Activated CD8-positive, alpha-beta memory T cell treated with anti-CD3 and anti-CD28 coated beads for 24 hours (primary cell): Measurements from ENCODE around the gene PIMREG.
A peak's percentile ranks its signal among the peaks of the same experiment; 100 is the strongest.

ENCODE experiments used
- DNase-seq: peaks from one replicate; pipeline ENCODE4 v3.0.0-alpha.2; 2020

The PIMREG gene

GRCh38 chr17:6442775-6443174 lies 1.5 kb upstream of the PIMREG start:
- DNase-seq, result no peak

GRCh38 chr17:6444571-6445335 lies 498 bp downstream of the PIMREG start:
- DNase-seq, result no peak

DNA sequence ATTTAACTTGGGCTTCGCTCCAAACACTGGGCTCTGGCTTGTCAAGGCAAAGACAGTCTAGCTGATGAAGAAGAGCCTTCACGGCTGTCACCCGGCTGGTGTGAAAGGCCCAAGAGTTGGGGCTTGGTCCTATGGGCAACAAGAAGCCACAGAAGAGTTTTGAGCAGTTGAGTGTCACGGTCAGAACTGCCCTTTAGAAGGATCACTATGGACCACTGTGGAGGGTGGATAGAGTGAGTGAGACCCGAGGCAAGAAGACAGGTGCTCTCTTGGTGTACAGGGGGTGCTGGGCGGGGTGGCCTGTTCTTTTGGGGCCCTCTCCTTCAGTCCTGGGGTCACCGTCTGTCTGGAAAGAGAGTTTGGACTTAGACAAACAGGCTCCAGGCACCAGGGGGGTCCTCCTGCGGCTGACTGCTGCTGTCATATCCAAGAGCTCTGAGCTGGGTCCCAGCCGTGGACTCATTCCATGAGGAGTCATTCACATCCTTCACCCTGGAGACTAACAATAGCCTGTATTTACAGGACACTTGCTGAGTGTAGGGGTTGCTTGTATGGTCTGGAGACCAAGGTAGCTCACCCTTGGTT lies 2.4 kb downstream of the PIMREG start:
- DNase-seq, result no peak

- no peak for DNase-seq
These were observed 4.2 kb downstream of the PIMREG start for GRCh38 chr17:6448473-6448872.

GRCh38 chr17:6449307-6449706 lies 5.1 kb downstream of the PIMREG start:
- DNase-seq, result no peak

- no peak for DNase-seq
These were observed 6.9 kb downstream of the PIMREG start for GRCh38 chr17:6450926-6451832.

- DNase-seq, result no peak
These were observed 8.4 kb downstream of the PIMREG start for GRCh38 chr17:6452471-6453266.

- no peak for DNase-seq
These were observed 9.2 kb downstream of the PIMREG start for GRCh38 chr17:6453279-6454024.

DNA sequence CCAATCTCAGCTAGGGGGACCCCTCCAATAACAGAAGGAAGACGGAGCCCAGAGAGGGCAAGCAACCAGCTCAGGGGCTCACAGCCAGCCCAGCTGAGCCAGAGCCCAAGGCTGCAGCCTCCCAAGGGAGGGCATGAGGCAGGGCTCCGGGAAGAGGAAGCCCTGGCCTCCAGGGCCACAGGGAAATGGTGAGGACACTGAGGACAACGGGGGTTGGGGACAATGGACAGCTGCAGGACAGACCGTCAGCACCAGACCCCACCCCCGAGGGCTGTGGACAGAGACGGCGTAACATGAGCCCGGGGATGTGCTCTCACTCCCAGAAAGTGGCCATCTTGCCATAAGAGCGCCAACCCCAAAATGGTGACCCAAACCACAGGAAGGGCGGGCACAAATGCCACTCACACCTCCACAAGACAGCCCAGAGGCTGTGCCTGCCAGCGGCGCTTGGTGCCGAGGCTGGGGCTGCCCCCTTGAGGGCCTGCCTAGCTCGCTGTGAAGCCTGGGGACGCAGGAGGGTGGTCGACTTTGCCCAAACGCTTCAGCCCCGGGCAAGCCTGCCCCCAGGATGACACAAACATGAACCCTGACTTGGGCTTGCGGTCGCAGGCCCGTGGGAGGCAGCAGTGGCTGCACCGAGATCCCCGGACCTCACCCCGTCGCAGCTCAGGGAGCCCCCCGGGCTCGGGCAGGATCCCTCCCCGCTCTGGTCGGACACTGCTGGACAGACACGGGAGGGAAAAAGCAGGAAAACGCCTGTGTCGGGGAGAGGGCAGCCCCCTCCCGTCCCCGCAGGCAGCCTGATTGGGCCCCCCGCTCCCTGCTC lies 10.5 kb downstream of the PIMREG start:
- no peak for DNase-seq

DNA sequence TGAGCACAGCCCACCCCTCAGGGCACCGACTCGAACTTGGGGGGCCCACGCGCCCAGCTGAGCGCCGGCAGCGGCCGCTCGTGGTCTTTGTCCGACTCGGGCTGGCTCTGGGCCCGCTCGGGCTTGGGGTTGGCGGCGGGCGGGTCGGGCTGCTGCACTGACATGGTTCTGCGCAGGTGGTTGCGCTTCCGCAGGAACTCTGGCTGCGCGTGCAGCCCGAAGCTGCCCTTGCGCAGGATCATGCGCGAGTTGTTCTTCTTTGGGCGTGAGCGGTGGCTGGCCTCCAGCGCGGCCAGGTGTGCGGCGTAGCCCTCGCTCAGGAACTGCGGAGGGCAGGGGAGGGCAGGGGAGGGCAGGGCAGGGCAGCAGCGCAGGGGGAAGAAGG lies 11.1 kb downstream of the PIMREG start:
- peak; percentile 75 for DNase-seq

DNA sequence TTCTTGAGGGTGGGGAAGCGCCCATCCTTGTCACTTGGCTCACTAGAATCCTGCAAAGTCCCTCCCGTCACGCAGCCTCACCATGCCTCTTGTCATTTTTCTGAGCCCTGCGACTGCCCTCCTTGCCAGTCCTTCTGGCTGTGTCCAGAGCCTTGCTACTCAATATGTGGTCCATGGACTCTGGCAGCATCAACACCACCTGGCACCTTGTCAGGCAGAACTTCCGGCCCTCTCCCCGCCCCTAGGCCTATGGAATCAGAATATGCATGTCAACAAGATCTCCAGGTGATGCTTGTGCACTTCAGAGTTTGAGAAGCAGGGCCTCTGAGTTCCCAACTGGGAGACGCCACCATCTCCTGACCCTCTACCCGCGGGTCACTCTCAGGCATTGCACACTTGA lies 12.1 kb downstream of the PIMREG start:
- no peak for DNase-seq

DNA sequence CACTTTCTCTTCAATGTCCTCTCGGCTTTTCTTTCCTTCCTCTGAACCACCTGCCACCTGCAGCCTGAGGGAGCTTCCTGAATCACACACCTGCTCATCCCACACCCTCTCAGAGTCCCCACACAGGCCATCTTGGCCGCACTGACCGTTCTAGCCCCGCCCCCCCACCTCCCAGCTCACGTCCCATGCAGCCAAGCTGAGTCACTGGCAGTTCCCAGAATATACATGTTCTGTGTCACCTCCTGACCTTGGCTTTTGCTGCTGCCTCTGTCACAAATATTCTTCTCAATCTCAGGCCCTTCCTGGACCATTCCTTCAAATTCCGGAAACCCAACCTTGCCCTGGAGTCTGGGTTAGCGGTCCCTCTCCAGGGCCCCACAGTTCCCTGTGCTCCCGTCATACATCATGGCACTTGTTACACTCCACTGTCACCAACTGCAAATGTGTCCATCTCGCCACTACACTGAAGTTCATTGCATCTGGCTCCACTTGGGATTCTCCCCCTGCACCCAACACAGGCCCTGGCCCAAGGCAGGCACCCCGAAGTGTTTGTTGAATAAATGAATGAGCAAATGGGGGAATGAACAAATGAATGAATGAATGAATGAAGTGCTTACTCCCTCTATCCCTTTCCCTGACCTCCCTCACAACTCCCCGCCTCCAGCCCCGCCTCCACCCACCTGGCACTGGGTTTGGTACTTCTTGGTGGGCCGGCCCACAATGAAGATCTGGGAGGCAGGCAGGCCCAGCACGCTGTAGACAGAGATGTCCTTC lies 12.8 kb downstream of the PIMREG start:
- no peak for DNase-seq

- DNase-seq, result no peak
These were observed 13.6 kb downstream of the PIMREG start for GRCh38 chr17:6457688-6458459.

DNA sequence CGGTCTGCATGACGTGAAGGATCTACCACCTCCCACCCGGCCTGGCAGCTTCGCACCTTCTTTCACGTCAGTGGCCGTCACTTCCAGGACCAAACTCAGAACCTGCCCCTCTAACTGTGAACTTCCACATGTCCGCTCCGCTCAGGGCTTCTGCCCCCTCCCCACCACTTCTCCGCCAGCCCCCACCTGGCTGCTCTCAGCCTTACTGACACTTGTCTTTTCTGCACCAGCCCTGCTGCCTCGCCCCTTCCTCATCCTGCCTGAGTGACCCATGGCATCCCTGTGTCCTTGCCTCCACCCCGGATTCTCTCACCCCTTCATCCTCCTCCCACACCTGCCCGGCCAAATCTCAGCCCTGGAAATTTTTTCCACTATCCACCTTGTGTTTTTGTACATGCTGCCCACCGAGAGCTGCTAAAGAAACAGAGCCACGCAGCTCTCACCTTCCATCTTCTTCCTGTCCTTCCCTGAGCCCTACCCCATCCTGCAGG lies 14.2 kb downstream of the PIMREG start:
- DNase-seq, result no peak

DNA sequence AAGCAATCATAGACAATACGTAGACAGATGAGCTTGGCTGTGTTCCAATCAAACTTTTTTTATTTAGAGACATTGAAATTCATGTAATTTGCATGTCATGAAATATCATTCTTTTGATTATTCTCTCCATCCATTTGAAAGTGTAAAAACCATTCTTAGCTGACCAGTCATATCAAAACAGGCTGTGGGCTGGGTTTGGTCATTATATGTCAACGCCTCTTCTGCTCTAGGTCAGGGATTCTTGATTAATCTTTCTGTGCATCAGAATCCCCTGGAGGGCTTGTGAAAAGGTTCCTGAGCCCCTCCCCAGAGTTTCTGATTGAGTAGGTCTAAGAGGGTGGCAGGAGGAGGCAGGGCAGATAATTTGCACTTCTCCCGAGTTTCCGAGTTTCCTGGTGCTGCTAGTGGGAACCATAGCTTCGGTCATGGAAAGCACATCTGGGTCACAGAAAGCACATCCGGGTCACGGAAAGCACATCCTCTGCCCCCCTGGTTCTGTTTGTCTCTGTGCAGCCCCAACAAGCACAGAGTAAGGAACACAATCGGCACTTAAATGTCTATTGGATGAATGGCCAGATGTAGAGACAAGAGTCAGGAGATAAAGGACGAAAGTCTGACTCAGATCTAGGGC lies 16.4 kb downstream of the PIMREG start:
- DNase-seq, result no peak

GRCh38 chr17:6461246-6461645 lies 17.0 kb downstream of the PIMREG start:
- DNase-seq, result no peak

GRCh38 chr17:6461792-6462524 lies 17.7 kb downstream of the PIMREG start:
- no peak for DNase-seq

DNA sequence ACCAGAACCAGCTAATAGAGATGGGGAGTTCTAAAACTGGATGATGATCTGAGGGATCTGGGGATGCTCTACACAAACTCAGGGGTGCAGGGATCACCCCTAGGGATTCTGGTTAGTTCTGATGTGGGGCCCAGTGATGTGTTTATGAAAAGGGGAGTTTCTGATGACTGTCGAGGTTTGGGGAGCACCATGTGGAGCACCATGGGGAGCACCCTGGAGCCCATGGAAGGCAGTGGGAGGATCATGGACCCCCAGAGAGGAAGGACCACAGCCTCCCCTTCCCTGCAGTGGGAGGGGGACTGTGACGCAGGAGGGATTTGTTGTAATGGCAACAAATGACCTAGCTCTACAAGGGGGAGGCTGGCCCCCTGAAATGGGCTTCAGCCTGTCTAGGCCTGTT lies 18.4 kb downstream of the PIMREG start:
- DNase-seq, result no peak
